HepG2 (cell line): Measurements from ENCODE around the gene RMRP. TPM values are rescaled to one million over a fixed set of nuclear protein-coding genes. Genes with fewer than 3 reads are reported as not detected.
A peak's percentile ranks its signal among the peaks of the same experiment; 100 is the strongest.

ENCODE experiments used
- HOMEZ ChIP-seq: IDR thresholded peaks from 2 replicates; pipeline ENCODE4 v1.6.1; 2016; ENCODE audit warnings: low read depth
- MTA1 ChIP-seq: sonication (generic); formaldehyde crosslinking; IDR thresholded peaks from 2 replicates; pipeline ENCODE4 v1.4.0; 2020; ENCODE audit warnings: missing genetic modification reagents, mild to moderate bottlenecking, borderline replicate concordance
- POGZ ChIP-seq: sonication (generic); formaldehyde crosslinking; IDR thresholded peaks from 2 replicates; pipeline ENCODE4 v1.4.0; 2020; ENCODE audit warnings: mild to moderate bottlenecking, missing genetic modification reagents
- RBAK ChIP-seq: sonication (generic); formaldehyde crosslinking; IDR thresholded peaks from 2 replicates; pipeline ENCODE4 v1.5.1; 2020; ENCODE audit warnings: mild to moderate bottlenecking, missing genetic modification reagents
- RFXAP ChIP-seq: sonication (generic); formaldehyde crosslinking; IDR thresholded peaks from 2 replicates; pipeline ENCODE4 v1.4.0; 2020; ENCODE audit warnings: missing genetic modification reagents, borderline replicate concordance
- STAT6 ChIP-seq: sonication (generic); formaldehyde crosslinking; IDR thresholded peaks from 2 replicates; pipeline ENCODE4 v1.4.0; 2020; ENCODE audit warnings: missing genetic modification reagents, mild to moderate bottlenecking, borderline replicate concordance
- ZHX2 ChIP-seq, 2 experiments: sonication (generic) in 1 of 2; formaldehyde crosslinking in 1 of 2; IDR thresholded peaks; 2 replicates each; pipeline versions ENCODE4 v1.6.1 to v1.9.0; 2014 to 2022; ENCODE audit warnings: antibody characterized with exemption in 1 of 2, borderline replicate concordance in 1 of 2, inconsistent platforms in 1 of 2, low read depth in 1 of 2, missing genetic modification reagents in 1 of 2
- ZNF367 ChIP-seq: sonication (generic); formaldehyde crosslinking; IDR thresholded peaks from 2 replicates; pipeline ENCODE4 v1.4.0; 2020; ENCODE audit warnings: missing genetic modification reagents, borderline replicate concordance
- ZNF644 ChIP-seq: IDR thresholded peaks from 2 replicates; pipeline ENCODE4 v1.6.1; 2016; ENCODE audit warnings: low read depth
- ZNF883 ChIP-seq: sonication (generic); formaldehyde crosslinking; IDR thresholded peaks from 2 replicates; pipeline ENCODE4 v1.5.1; 2020; ENCODE audit warnings: mild to moderate bottlenecking, missing genetic modification reagents; ENCODE audit errors: not compliant biosample characterization
- polyA plus RNA-seq, 8 experiments: library from polyadenylated mRNA; depleted of rRNA in 3 of 8; stranded (reverse) in 7 of 8; unstranded in 1 of 8; fragments of >200 nt; fragmentation: Illumina TruSeq in 4 of 8; extraction: Trizol in 4 of 8; gene quantifications; 2 replicates each; pipeline versions ENCODE4 v1.2.1 to v1.2.3, GENCODE V29; 2011 to 2016; ENCODE audit warnings: low read depth in 4 of 8, missing spikeins in 1 of 8, mixed read lengths in 1 of 8; ENCODE audit not compliant: insufficient read depth in 1 of 8
- total RNA-seq, 5 experiments: library from RNA; depleted of rRNA; stranded (reverse); fragments of >200 nt; fragmentation: Illumina TruSeq; extraction: Trizol; gene quantifications; 2 replicates each; pipeline ENCODE4 v1.2.3, GENCODE V29; 2016; ENCODE audit warnings: low read depth in 1 of 5
- TF ChIP-seq, protein P1 (sequence below): sonication (generic); formaldehyde crosslinking; IDR thresholded peaks from 2 replicates; pipeline ENCODE4 v1.9.0; 2021; ENCODE audit warnings: missing genetic modification reagents, borderline replicate concordance

RMRP gene
- total and polyA plus RNA-seq, 2 of the 13 experiments (the other 11 are each of a cell fraction or from before 2014, with no cell fraction given), result 51.4 to 4,025 TPM

GRCh38 chr9:35669331-35670145 lies 11.7 kb upstream of the RMRP start (continued):
- TF ChIP-seq ZNF644 (peak; percentile 85; the same call in 1 of the 2 replicates), RBAK (CRISPR knock-in tag) (no peak), MTA1 (CRISPR knock-in tag) (no peak), ZNF883 (CRISPR knock-in tag) (no peak), RFXAP (CRISPR knock-in tag) (no peak), HOMEZ (peak; percentile 51; the same call in 1 of the 2 replicates), STAT6 (CRISPR knock-in tag) (0 out of 2 replicates have a peak, but pooled peaks have one; percentile 59), POGZ (CRISPR knock-in tag) (peak; percentile 49), ZHX2 (IDR thresholded peaks at IDR 0.05; ENCODE audit: low read depth) (no peak), ZHX2 (CRISPR knock-in tag; IDR thresholded peaks at IDR 0.05; ENCODE audit: borderline replicate concordance) (no peak), ZNF367 (CRISPR knock-in tag) (no peak)
- TF ChIP-seq, protein P1, sequence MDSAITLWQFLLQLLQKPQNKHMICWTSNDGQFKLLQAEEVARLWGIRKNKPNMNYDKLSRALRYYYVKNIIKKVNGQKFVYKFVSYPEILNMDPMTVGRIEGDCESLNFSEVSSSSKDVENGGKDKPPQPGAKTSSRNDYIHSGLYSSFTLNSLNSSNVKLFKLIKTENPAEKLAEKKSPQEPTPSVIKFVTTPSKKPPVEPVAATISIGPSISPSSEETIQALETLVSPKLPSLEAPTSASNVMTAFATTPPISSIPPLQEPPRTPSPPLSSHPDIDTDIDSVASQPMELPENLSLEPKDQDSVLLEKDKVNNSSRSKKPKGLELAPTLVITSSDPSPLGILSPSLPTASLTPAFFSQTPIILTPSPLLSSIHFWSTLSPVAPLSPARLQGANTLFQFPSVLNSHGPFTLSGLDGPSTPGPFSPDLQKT, result no peak
